Stimulated activated CD4-positive, alpha-beta T cell treated with anti-CD3 and anti-CD28 coated beads, Interleukin-4, amount 100 ng/mL, for 1 hour (primary cell): ENCODE results near the gene SLCO4A1.

Experiments
- DNase-seq: peaks from one replicate; pipeline ENCODE4 v3.0.0-alpha.2; 2020

The SLCO4A1 gene

DNA sequence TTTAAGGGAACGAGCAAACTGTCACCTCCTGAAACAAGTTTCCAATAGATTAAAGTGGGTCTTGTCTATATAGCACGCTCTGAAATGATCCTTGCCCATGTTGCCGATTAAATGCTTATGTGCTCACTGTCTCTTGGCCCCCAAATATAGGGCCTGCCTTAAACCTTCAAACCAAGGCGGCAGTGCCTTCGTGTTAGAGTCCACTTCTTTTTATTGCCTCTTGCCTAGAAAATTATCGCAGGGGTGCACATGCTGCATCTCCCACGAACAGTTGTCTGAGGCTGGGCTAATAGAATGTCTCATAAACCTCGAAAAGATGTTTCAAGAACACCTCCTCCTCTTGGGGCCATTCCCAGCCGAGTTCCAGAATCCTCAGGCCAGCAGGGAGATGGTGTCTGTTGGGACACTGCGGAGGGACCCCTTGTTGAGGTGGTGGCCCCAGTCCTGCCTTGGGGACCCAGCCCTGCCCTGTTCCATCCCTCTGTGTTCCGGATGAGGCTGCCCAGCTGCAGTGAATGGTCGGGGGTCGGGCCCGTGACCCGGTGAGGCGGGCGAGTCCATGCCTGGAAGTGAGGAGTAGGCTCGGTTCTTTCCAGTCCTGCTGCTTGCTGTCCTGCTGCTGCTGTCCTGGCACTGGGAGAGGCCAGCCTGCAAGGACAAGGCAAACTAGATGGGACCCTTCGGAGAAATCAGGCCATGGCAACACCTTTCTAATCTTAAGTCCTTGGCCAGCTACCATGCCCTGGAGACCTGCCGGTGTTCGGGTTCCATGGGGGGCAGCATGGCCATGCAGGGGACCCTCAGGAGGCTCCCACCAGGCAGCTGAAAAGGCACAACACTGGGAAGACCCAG lies 34.7 kb upstream of the SLCO4A1 start:
- no peak for DNase-seq

DNA sequence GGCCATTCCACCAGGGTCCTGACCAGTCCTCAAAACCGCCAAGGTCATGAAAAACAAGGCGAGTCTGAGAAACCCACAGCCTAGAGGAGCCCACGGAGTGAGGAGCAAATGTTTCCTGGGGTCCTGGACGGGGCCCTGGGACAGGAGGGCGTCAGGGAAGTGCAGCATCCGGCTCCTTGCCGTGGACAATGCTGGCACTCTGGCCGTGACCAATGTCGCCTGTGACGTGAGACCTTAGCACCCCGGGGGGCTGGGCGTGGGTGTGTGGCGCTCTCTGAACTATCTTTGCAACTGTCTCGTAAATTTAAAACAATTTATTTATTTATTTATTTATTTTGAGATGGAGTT lies 34.1 kb upstream of the SLCO4A1 start:
- no peak for DNase-seq

DNA sequence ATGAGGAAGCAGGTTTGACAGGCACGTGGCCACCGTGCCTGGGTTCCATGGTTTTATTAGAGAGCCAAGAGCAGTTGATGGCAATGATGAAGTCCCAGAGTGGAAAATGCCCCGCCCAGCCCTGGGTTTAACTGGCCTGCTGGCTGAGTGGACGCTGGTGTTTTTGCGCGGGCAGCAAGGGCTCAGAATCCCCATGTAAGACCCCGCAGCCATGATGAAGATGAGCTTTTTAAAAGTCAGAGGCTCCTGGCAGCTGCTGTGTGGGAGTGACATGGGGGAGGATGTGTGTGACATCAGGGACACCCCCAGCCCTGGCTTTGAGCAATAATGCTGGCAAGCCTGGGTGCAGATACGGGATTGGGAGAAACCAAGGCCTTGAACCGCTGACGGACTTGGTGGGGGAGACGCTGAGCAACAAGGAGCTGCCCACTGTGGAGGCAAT lies 33.0 kb upstream of the SLCO4A1 start:
- no peak for DNase-seq

DNA sequence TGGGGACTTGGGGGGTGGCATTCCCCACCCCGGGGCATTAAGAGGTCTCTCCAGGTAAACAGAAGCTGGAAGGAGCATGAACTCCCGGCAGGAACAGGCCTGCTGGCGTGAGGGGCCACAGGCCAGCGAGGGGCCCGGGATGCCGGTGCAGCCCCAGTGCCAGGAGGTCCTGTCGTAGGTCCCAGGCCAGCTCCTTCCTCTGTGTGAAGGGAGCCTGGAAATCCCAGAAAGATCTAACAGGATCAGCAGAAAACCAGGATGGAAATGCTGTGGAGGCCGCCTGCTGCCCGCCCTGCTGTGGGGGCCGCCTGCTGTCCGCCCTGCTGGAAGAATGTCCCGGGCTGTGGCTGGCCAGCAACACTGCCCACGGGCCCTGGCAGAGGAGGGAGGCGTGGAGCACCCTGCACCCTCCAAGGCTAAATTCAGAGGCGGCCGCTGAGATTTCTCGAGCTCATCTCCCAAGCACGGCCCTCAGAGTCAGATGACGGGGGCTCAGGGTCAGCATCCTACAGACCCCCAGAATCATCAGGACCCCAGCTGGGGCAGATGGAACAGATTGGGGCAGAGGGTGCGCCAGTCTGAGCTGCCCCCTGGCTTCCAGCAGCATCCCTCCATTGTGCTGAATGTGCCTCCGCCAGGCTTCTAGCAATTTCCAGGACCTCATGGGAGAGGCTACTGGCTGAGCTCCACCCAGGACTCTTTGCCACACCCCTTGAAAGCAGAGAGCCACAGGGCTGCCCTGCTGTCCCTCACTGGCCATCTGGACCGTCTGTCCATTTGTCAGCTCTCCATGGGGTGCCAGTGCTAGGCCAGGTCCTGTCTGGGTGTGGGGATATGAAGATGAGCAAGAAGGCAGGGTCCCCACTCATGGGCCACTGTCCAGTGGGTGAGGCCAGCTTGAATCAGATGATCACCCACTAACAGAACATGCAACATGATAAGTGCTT lies 32.2 kb upstream of the SLCO4A1 start:
- no peak for DNase-seq

DNA sequence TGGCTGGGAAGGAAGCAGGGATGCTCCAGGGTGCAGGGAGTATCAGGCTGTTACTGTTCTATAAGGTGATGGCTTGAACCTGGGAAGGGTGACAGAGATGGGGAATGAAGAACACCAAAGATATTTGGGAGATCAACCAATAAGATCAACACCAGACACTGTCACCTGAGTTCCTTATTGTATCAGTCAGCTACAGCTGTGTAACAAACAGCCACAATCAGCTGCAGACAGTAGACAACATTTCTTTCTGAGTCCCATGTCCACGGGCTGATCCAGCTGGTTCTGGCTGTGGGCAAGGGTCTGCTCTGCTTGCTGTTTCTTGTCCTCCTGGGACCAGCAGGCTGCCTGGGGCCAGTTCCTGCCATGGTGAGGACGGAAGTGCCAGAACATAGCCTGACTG lies 31.3 kb upstream of the SLCO4A1 start:
- no peak for DNase-seq

DNA sequence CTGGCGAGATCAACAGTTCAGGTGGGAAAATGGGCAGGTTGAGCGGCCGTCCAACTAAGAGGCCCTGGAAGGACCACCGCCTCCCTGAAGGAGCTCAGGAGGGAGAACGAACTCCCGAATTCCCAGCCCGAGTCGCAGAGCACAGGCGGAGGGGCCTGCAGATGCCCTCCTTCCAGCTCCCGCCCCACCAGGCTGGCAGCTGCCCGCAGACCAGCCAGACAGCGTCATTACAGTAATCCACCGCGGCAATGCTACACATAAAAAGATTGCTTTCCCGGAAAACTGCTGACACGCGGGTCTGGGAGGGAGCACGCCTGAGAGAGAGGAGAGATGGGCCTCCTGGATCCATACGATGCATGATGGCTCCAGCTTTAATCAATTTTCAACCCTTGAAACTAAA lies 30.5 kb upstream of the SLCO4A1 start:
- no peak for DNase-seq

DNA sequence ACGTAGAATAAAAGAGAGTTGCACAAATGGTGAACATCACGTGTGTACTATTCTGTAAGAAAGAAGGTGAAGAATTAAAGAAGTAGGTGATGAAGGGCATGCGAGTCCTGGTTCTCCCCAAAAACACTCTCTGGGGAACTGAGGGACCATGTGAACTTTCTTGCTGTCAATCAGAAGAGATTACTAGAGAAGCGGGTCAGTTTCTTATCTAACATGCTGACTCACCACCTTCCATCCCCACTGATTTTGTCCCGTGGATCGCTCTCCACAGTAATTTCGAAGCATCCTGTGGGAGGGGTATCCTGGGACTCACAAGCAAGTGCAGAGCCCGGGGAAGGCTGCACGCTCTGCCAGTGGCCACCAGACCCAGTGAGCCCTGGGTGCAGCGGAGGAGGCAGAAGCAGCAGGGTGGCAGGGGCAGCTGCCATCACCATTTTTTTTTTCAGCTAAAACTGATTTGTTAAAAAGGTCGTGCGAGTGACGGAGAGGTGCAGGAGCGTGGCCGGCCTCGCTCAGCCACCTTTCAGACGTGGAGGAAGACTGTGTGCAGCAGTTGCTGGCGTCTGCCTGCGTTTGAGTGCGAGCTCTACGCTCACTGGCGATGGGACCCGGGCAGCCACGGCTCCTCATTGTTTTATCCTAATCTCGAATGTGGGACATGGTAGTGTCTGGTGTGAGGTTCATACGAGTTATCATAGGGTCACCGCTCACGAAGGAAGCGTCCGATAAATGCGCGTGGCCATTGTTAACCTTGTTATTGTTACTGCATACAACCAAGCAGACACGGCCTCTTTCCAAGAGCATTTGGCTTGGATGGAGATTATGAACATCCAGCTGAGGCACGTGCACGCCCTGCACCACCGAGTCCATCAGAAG lies 28.0 kb upstream of the SLCO4A1 start:
- no peak for DNase-seq

DNA sequence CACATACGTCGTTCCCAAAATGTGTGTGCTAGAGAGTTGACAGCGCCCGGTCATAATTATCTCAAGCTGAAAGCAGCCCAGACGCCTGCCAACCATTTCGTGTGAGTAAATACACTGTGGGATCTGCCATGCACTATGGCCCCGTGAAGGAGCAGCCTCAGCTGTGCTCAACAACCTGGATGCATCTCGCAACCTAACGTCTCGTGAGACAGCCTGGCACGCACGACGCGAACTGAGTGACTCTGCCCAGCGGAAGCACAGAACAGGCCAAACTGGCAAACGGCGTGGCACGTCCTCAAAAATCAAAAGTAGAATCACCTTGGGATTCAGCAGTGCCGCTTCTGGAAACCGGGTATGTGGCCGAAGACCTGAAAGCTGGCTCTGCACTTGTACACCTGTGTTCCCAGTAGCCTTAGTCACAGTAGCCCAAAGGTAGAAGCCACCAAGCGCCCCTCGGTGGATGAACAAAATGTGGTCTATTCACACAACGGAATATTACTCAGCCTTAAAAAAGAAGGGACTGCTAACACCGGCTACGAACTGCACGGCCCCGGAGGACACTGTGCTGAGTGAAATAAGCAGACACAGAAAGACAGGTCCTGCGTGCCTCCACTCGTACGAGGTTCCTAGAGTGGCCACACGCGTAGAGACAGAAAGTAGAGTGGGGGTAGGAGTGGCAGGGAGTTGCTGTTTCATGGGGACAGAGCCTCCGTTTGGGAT lies 27.2 kb upstream of the SLCO4A1 start:
- no peak for DNase-seq

DNA sequence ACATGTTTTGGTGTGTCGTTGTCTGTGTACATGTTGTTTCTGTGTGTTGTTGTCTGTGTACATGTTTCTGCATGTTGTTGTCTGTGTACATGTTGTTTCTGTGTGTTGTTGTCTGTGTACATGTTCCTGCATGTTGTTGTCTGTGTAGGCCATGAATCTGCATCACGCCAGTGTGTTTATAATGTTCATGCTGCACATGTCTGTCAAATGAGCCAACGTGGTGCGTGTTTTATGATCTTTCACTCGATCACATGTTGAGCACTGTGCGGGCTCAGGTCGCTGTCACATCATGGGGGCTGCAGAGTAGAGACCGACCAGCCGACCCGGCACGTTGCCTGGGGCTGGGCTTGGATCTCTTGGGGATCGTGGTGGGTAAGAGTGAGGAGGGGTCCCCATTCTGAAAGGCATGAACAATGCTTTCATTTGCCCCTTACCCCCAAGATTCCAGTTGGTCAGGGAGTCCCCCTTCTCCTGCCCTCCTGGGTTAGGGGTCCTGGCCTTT lies 26.5 kb upstream of the SLCO4A1 start:
- no peak for DNase-seq

DNA sequence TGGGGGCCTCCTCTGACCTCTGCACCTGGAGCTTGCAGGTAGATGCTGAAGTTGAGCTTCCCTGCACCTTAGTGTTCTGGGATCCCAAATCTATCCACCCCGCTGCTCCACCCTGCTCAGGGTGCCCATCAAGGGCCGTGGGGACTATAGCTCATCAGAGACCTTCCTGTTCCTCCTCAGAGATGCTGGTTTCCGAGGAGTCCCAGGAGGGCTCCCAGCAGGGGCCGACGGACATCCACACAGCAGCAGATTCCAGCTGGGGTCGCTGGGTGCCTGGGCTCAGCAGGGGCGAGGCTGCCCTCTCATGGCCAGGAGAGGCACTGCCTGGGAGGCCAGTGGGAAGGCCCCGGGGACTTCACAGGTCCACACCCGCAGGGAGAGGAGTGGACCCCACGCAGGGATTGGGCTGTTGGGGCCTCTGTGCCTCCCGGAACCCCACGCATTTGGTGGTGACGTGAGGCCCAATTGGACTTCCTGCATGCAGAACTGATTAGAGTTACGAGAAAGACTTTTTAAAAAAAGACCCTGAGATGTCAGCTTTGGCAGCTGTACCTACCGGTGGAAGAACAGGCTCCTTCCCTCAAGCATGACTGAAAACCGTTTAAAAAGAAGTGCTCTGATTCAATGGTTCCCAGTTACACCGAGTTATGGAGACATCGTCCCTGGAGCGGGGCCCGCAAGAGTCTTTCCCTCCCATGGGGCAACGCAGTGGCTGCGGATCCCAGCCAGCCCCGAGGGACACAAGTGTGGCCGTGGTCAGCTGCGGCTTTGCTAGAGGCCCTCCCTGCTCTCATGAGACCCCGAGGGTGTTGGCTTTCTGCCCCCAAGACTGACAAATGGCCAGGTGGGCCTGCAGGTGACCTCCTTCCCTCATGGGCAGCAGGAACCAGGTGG lies 25.3 kb upstream of the SLCO4A1 start:
- peak; percentile 75 for DNase-seq

DNA sequence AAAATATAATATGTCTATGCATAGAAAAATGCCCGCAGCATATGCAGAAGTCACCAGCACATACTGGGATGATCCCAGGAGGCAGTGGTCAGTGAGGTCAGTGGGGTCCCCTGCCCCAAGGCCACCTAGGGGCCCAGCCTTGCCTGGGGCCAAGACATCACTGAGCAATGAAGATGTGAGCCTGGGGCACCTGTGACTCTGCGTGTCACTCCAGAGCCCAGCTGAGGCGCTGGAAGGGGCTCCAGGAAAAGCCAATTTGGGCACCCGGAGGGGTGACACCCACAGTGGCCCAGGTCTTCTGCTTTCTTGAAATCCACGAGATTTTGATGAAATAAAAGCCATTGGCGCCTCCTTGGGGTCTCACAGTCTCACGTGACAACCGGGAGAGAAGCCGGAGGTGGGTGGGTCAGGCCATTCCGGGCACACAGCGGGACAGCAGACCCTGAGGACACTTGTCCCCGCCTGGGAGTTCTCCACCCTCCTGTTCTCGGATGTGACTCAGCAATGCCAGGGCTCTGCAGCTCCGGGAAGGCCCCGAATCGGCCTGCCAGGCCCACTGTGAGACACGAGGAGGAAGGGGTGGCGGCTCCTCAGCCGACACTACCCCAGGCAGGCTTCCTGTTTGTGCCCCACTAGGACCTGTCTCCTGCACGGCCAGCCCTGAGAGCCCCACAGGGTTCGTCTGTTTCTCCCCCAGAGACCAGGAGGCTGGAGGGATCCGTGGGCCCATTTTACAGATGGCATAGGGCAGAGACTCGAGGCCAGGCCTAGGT lies 24.4 kb upstream of the SLCO4A1 start:
- peak; percentile 51 for DNase-seq

DNA sequence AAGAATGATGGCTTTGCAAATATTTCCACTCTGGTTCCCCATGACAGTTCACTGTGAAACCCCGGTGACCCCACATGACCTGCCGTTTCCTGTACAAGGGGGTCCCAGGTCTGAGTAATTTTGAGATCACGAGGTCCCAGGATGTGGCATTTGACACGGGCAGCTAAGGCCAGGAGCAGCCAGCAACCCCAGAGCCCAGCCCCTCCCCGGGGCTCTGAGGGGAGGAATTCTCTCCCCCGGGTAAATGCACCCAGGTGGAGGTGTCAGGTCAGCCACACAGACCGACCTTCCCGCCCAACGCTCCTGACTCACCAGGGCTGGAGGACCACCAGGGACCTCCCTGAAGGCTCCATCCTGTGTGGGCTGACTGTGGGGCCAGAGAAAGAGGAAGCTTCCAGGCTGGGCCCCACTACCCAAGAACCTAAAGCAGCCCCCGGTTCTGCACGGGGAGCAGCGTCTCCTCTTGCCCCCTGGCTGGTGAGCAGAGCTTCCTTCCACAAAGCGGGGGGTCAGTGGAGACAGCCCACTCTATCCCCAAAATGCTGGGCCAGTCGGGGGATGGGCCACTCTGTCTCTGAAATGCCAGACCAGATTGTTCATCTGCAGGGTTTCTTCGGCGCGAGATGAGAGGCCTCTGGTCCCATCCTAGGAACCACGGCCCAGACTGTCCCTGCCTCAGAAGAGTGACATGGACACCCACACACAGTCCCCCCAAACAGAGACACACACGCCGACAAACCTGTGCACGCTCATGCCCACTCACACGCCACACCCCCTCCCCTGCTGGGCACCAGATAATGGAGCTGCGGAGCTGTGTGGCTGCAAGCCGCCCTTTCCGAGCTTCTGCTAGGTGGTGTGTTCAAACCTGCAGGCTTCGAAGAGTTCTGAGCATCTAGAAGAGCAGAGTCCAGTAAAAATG lies 23.4 kb upstream of the SLCO4A1 start:
- DNase-seq, result no peak

DNA sequence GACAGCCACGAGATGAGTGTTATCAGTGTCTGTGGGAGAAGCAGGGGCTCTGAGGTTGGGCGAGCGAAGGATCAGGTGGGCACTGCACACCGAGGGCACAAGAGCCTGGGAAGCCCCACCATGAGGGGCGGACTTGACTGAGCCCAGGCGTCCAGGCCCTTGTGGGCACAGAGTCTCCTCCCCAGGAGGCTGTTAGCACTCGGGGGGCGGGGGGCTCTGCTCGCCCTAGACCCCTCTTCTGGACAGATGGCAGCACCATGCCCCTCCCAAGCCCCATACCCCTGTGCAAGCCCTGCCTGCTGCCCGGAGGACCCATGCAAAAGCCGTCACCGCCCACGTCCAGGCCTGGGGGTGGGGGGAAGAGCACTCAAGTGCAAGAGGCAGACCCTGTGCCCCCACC lies 21.7 kb upstream of the SLCO4A1 start:
- no peak for DNase-seq

DNA sequence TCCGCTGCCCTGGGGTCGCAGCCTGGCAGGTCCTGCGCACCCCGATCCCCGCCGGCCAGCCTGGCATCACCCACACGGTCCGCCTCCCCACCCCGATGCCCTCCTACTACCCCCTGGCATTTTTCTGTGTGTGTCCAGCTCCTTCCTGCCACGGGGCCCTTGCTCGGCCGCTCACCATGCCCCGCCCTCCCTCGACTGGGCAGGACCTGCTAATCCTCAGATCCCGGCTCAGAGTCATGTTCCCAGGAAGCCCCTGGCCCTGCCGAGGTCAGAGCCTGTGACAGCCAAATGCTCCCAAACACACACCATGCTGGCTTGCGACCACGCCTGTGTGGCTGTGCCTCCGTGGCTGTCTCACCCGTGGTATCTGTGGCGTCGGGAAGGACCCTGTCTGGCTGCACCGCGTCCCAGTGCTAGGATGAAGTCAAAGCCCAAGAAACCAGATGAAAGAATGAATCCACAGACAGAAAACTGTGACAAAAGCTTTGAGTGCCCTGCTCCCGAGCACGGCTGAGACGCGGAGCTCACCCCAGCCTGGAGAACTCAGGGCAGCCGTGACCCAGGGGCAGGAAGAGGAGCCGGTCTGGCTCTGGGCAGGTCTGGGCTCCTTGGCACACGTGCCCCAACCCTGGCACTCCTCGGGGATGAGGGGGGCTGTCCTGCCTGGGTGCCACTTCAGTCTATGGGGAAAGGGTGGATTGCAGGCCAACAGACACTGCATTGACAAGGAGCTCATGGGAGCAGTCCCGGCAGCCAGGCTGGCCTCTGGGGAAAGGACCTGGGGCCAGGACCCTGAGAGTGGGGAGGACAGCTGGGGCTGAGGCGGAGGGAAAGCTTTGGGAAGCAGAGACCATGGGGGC lies 20.8 kb upstream of the SLCO4A1 start:
- no peak for DNase-seq

DNA sequence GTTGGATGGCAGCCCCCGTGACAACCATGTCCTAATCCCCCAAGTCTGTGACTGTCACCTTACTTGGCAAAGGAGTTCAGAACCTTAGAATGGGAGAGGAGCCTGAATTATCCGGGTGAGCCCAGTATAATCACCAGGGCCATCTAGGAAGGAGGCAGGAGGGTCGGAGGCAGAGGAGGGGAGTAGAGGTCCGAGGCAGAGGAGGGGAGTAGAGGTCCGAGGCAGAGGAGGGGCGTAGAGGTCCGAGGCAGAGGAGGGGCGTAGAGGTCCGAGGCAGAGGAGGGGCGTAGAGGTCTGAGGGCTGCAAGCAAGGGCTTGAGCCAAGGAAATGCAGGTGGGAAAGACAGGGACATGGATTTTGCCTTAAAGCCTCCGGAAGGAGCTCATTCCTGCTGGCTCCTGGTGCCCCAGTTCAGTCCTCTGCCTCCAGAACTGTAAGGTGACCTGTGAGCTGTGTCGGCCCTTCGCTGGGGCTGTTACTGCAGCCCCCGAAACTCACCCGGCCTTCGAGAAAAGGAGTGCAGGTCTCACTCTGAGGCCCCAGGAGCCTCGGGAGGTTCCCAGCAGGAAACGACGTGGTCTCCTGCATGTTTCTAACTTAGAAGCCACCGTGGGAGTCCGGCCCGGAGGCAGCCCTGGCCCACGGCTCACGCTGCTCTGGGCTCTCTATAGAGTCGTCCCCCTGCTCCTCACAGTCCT lies 20.0 kb upstream of the SLCO4A1 start:
- DNase-seq, result no peak

DNA sequence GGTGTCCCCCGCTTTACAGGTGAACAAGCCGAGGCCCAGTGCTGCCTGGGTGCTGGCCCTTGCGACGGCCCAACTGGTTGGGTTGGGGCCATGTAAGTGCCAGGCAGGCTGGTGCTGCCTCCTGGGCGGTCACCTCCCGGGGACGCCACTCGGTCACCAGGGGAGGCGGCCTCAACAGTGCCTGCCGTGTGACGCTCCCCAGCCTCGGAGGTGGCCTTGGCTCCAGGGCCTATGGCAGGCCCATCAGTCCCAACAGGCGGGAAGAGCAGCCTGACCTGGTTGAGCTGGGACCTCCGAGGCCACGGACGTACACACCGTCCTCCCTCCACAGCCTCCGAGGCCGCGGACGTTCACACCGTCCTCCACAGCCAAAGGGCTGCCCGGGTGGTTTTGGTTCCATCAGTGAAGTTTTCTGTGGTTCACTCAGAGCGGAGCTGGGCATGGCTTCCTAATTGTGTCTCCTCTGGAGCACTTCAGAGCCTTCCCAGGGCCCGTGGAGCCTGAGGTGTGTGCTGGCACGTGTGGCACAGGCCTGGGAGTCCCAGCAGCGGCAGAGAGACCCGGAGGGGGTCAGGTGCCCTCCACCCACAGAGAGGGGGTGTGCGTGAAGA lies 19.3 kb upstream of the SLCO4A1 start:
- peak; percentile 19 for DNase-seq
